ENCODE results near the gene ABHD17A. TPM values are rescaled to one million over a fixed set of nuclear protein-coding genes. Genes with fewer than 3 reads are reported as not detected.
A peak's percentile ranks its signal among the peaks of the same experiment; 100 is the strongest.

ABHD17A gene
- total and polyA plus RNA-seq, 10 donors: 73.4 to 107 (median 83.6) TPM

GRCh38 chr19:1932395-1932794, 47.1 kb upstream of the ABHD17A start:
- 85 to 94% (median 92%) methylated on average over 8 of the region's 8 CpGs for WGBS, 5 donors

GRCh38 chr19:1931445-1931844, 46.1 kb upstream of the ABHD17A start:
- TF ChIP-seq POLR2A (IDR thresholded peaks at IDR 0.05) (no peak), POLR2AphosphoS5 (IDR thresholded peaks at IDR 0.05) (no peak), CTCF (IDR thresholded peaks at IDR 0.05 in 8 of 11, conservative IDR thresholded peaks at IDR 0.05 in 3 of 11) (no peak)
- intact Hi-C loops (cut with DNase I; ENCODE audit: low total_unique reads): no loop called here
- DNase-seq: no peak
- H3K4me3 ChIP-seq: no peak overlapping the region
- WGBS, 5 donors: 90 to 100% (median 95%) methylated on average over 1 of the region's 1 CpG
- H3K27me3 ChIP-seq (replicated peaks in 1 of 7): no peaks in the 10 kb centered on the region
- peaks cover 9 to 66% (median 31%) of the 10 kb centered on the region in 6 donors for H3K4me1 ChIP-seq
- peaks cover 0 to 11% (median 1%) of the 10 kb centered on the region in 8 donors for H3K9me3 ChIP-seq
- no peak overlapping the region for H3K27ac ChIP-seq
- no peaks in the 10 kb centered on the region for H3K36me3 ChIP-seq

More at GRCh38 chr19:1932395-1932794, 47.1 kb upstream of the ABHD17A start:
- intact Hi-C loops (cut with DNase I; ENCODE audit: low total_unique reads): no loop called here
- no peak for TF ChIP-seq POLR2A (IDR thresholded peaks at IDR 0.05)
- no peak for TF ChIP-seq CTCF (IDR thresholded peaks at IDR 0.05 in 8 of 11, conservative IDR thresholded peaks at IDR 0.05 in 3 of 11)
- peak in 1 of 3 donors; percentile 32 for TF ChIP-seq POLR2AphosphoS5 (IDR thresholded peaks at IDR 0.05)
- H3K4me1 ChIP-seq: peaks cover 9 to 76% (median 38%) of the 10 kb centered on the region in 6 donors
- DNase-seq: no peak
- peaks cover 0 to 11% (median 1%) of the 10 kb centered on the region in 8 donors for H3K9me3 ChIP-seq
- H3K36me3 ChIP-seq: no peaks in the 10 kb centered on the region
- H3K4me3 ChIP-seq: no peak overlapping the region
- peak overlapping the region in 3 of 8 donors; percentile 22 to 76 (median 61) for H3K27ac ChIP-seq
- no peaks in the 10 kb centered on the region for H3K27me3 ChIP-seq (replicated peaks in 1 of 7)

- peak; percentile 96 for DNase-seq
Observed at GRCh38 chr19:1929021-1929742, 43.9 kb upstream of the ABHD17A start.

More at GRCh38 chr19:1929021-1929742, 43.9 kb upstream of the ABHD17A start:
- H3K9me3 ChIP-seq: peaks cover 0 to 5% (median 0%) of the 10 kb centered on the region in 8 donors
- no peaks in the 10 kb centered on the region for H3K27me3 ChIP-seq (replicated peaks in 1 of 7)
- H3K4me1 ChIP-seq: peaks cover 9 to 50% (median 19%) of the 10 kb centered on the region in 6 donors
- intact Hi-C loops (cut with DNase I; ENCODE audit: low total_unique reads): no loop called here
- peak; percentile 74 to 88 (median 76) for TF ChIP-seq POLR2AphosphoS5 (IDR thresholded peaks at IDR 0.05)
- TF ChIP-seq CTCF (IDR thresholded peaks at IDR 0.05 in 8 of 11, conservative IDR thresholded peaks at IDR 0.05 in 3 of 11): peak; percentile 80 to 95 (median 91)
- no peak for TF ChIP-seq POLR2A (IDR thresholded peaks at IDR 0.05)
- H3K4me3 ChIP-seq: peak overlapping the region in 7 of 8 donors; percentile 21 to 64 (median 33)
- WGBS, 5 donors: 9 to 20% (median 12%) methylated on average over 28 to 42 of the region's 42 CpGs
- peak overlapping the region in 3 of 8 donors; percentile 8 to 42 (median 18) for H3K27ac ChIP-seq
- H3K36me3 ChIP-seq: peaks cover 0 to 19% (median 7%) of the 10 kb centered on the region in 6 donors

Measured in spleen (tissue), 11 donors.